Activated CD4-positive, alpha-beta T cell treated with anti-CD3 and anti-CD28 coated beads, Interleukin-2, amount 10 ng/mL, durations not matched to agents 24 days and 14 days (primary cell): ENCODE measurements around the gene ASMTL. TPM values are rescaled to one million over a fixed set of nuclear protein-coding genes. Genes with fewer than 3 reads are reported as not detected.
A peak's percentile ranks its signal among the peaks of the same experiment; 100 is the strongest.
"Not testable (repeated sequence)": the region's sequence is repeated elsewhere in the genome, so short reads cannot be mapped to it uniquely, and the experiment has no call there.

ENCODE experiments used
- DNase-seq: peaks from one replicate; pipeline ENCODE4 v3.0.0; 2022
- H3K27ac Mint-ChIP-seq: one replicate; pipeline ENCODE4 v1.8.0; 2022; ENCODE audit warnings: mild to moderate bottlenecking, mixed read lengths
- H3K27me3 Mint-ChIP-seq: one replicate; pipeline ENCODE4 v1.8.0; 2022; ENCODE audit warnings: mixed read lengths
- H3K36me3 Mint-ChIP-seq: one replicate; pipeline ENCODE4 v1.8.0; 2022; ENCODE audit warnings: low read depth, mild to moderate bottlenecking, mixed read lengths
- H3K4me1 Mint-ChIP-seq: one replicate; pipeline ENCODE4 v1.8.0; 2021; ENCODE audit warnings: mixed read lengths
- H3K4me3 Mint-ChIP-seq: one replicate; pipeline ENCODE4 v1.8.0; 2022; ENCODE audit warnings: mild to moderate bottlenecking, moderate library complexity, mixed read lengths
- H3K9me3 Mint-ChIP-seq: one replicate; pipeline ENCODE4 v1.8.0; 2021; ENCODE audit warnings: mixed read lengths
- intact Hi-C: fragments of 100-400 bp; cut with micrococcal nuclease; formaldehyde crosslinking; loops from one replicate; pipeline ENCODE4 v1.15.1; 2023
- total RNA-seq: library from RNA; stranded (reverse); gene quantifications from 2 replicates; pipeline ENCODE4 v1.2.3, GENCODE V29; 2022

The ASMTL gene
- total RNA-seq, 1 donor from 2014 or later = 44.5 TPM

DNA sequence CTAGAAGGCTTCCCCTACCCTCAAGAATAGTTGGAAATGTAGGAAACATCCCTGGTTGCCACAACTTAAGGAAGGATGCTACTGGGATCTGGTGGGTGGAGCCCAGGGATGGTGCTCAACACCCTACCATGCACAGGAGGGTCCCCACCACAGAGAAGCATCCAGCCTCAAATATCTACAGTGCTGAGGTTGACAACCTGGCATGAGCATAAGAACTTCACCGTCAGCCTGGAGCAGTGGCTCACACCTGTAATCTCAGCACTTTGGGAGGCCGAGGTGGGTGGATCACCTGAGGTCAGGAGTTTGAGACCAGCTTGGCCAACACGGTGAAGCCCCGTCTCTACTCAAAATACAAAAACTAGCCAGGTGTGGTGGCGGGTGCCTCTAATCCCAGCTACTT lies 24.0 kb upstream of the ASMTL start:
- Mint-ChIP-seq H3K9me3 (peaks cover 48% of the 10 kb centered on the region), H3K36me3 (peaks cover 80% of the 10 kb centered on the region), H3K4me3 (no peak overlapping the region), H3K4me1 (peaks cover 74% of the 10 kb centered on the region), H3K27ac (no peak overlapping the region), H3K27me3 (no peaks in the 10 kb centered on the region)
- peak; percentile 53 for DNase-seq
- intact Hi-C loops = no loop called here

DNA sequence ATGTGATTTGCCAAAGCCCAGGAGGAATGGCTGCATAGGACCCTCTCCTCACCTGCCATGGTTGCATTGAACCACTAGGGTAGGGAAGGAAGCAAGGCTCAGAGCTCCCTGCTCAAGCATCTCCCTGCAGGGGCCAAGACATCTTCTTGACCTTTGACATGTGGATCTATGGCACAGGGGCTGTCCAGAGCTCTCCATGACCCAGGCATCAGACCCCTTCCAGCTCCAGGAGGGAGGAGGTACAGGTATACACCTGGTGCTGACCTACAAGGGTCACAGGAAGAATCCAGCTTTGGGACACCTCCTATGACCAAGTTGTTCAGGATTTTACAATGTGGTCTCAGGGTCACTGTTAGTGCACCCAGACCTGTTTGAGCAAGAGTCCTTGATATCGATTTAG lies 23.2 kb upstream of the ASMTL start:
- intact Hi-C loops = no loop called here
- Mint-ChIP-seq H3K4me1 (peaks cover 71% of the 10 kb centered on the region), H3K4me3 (no peak overlapping the region), H3K36me3 (peaks cover 79% of the 10 kb centered on the region), H3K27me3 (no peaks in the 10 kb centered on the region), H3K9me3 (peaks cover 48% of the 10 kb centered on the region), H3K27ac (no peak overlapping the region)
- DNase-seq = peak; percentile 55

DNA sequence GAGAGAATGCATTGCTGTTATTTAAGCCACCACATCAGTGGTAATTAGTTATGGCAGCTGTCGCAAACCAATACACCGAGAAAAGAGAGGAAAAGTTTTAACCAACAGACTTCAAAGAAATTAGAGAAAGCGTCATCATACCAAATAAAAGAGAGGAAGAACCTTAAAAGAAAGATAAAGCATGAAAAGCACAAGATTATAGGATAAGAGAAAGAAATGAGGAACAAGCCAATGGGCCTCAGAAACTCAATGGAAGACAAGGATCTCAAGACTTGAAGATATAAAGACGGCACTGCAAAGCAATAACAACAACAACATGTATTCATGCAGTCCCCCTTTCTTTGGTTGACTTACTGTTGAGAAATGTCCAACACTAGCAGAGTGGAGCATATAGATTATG lies 22.8 kb upstream of the ASMTL start:
- no peak for DNase-seq
- peaks cover 77% of the 10 kb centered on the region for H3K36me3 Mint-ChIP-seq
- H3K27me3 Mint-ChIP-seq = no peaks in the 10 kb centered on the region
- H3K4me3 Mint-ChIP-seq = no peak overlapping the region
- H3K9me3 Mint-ChIP-seq = peaks cover 48% of the 10 kb centered on the region
- no peak overlapping the region for H3K27ac Mint-ChIP-seq
- peaks cover 70% of the 10 kb centered on the region for H3K4me1 Mint-ChIP-seq
- intact Hi-C loops = no loop called here

DNA sequence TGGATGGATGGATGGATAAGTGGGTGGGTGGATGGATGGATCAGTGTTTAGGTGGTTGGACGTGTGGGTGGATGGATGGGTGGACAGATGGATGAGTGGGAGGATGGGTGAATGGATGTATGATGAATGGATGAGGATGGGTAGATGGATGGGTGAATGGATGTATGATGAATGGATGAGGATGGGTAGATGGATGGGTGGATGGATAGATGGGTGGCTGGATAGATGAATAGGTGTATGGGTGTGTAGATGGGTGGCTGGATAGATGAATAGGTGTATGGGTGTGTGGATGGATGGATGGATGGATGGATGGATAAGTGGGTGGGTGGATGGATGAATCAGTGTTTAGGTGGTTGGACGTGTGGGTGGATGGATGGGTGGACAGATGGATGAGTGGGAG lies 21.9 kb upstream of the ASMTL start:
- H3K4me3 Mint-ChIP-seq = not testable (repeated sequence)

DNA sequence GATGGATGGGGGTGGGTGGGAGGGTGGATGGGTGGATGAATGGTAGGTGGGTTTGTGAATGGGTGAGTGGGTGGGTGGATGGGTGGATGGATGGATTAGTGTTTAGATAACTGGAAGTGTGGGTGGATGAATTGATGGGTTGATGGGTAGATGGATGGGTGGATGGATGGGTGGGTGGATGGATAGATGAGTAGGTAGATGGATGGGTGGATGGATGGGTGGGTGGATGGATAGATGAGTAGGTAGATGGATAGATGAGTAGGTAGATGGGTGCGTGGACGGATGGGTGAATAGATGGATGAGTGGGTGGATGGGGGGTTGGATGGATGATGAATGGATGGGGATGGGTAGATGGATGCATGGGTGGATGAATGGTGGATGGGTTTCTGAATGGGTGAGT lies 20.3 kb upstream of the ASMTL start:
- peak overlapping the region; percentile 44 for H3K4me3 Mint-ChIP-seq
- peaks cover 60% of the 10 kb centered on the region for H3K36me3 Mint-ChIP-seq
- intact Hi-C loops = loop anchor here (1.0 kb wide), 1 partner anchor 8 kb away; no protein-coding TSS in a partner anchor
- peak; percentile 50 for DNase-seq
- peak overlapping the region; percentile 54 for H3K27ac Mint-ChIP-seq
- peaks cover 39% of the 10 kb centered on the region for H3K9me3 Mint-ChIP-seq
- no peaks in the 10 kb centered on the region for H3K27me3 Mint-ChIP-seq
- H3K4me1 Mint-ChIP-seq = peaks cover 70% of the 10 kb centered on the region

More for the DNA sequence above, 21.9 kb upstream of the ASMTL start:
- H3K27me3 Mint-ChIP-seq, intact Hi-C loops: not testable (repeated sequence)
- Mint-ChIP-seq H3K27ac (peak overlapping the region; percentile 54), H3K9me3 (peaks cover 47% of the 10 kb centered on the region), H3K36me3 (peaks cover 71% of the 10 kb centered on the region), H3K4me1 (peaks cover 70% of the 10 kb centered on the region)
- DNase-seq = peak; percentile 47

DNA sequence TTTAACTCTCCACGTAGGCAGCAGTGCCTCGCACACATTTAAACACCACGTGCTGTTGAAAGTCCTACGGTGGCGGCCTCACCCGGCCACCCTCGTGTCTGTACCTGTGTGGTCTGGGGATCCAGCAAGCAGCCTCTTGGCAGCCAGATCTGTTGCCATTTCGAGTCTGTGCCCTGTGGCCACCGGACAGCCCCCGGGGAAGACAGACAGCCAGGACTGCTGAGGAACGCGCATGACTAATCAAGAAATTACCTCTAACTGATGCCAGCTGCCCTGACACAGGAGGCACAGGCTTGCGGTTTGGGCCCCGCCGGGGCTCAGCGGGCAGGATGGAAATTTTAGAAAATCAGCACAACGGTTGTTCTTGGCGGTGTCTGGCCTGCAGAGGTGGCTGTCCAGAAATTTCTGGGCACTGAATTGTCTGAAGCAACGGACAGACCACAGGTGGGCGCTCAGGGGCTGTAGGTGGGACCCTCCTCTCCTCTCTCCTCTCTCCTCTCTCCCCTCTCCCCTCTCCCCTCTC lies 15.6 kb upstream of the ASMTL start:
- peak; percentile 90 for DNase-seq
- Mint-ChIP-seq H3K36me3 (peaks cover 43% of the 10 kb centered on the region), H3K4me1 (peaks cover 70% of the 10 kb centered on the region), H3K27ac (peak overlapping the region; percentile 92), H3K27me3 (no peaks in the 10 kb centered on the region), H3K9me3 (peaks cover 13% of the 10 kb centered on the region), H3K4me3 (peak overlapping the region; percentile 83)
- intact Hi-C loops = loop anchor here (1.0 to 5.0 kb wide), 5 partner anchors 13 to 1244 kb away; no protein-coding TSS in a partner anchor

DNA sequence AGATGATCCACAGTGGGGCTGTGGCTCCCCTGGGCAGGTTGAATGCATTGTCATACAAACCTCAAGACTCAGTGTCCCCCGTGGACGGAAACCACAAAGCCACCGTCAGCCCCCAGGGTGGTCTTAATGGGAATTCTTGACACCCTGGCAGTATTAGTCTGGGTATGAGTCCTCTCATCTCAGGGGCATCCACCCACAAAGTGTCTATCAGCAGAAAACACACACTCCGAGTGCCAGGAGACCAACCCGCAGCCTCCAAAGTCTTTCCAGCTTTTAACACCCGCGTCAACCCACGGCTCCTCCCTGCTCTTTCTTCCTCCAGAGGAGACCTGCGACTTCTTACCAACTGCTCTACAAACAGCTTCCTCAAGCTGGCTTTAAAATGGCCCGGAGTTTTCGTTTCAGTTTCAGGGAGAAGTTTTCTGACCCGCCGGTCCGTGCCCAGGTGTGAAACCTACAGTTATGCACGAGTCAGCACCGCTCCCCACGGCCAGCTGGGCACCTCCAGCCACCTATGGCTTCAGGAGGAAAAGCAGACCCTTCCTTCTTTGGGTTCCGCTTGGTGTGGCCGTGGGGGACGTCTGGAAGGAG lies 14.4 kb upstream of the ASMTL start:
- intact Hi-C loops = loop anchor here (5.0 kb wide), 2 partner anchors 190 to 1245 kb away; no protein-coding TSS in a partner anchor
- peaks cover 33% of the 10 kb centered on the region for H3K36me3 Mint-ChIP-seq

DNA sequence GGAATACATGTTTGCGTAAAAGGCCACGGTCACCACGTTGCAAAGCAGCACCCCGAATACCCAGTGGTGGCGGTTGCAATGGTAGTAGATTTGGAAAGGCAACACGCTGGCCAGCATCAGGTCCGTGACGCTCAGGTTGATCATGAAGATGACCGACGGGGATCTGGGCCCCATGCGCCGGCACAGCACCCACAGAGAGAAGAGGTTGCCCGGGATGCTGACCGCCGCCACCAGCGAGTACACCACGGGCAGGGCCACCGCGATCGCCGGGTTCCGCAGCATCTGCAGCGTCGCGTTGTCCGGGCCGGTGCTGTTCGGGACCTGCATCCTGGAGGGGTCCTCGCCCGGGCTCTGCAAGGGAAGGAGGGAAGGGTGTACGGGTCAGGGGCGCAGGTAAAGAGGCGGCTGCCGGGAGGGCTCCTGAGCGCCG lies 13.5 kb upstream of the ASMTL start:
- H3K4me3 Mint-ChIP-seq = peak overlapping the region; percentile 83
- intact Hi-C loops = loop anchor here (5.0 kb wide), 2 partner anchors 191 to 1246 kb away; no protein-coding TSS in a partner anchor
- H3K27ac Mint-ChIP-seq = peak overlapping the region; percentile 62
- DNase-seq = peak; percentile 57
- H3K4me1 Mint-ChIP-seq = peaks cover 70% of the 10 kb centered on the region
- no peaks in the 10 kb centered on the region for H3K9me3 Mint-ChIP-seq
- no peaks in the 10 kb centered on the region for H3K27me3 Mint-ChIP-seq
- peaks cover 28% of the 10 kb centered on the region for H3K36me3 Mint-ChIP-seq

More for the DNA sequence above, 14.4 kb upstream of the ASMTL start:
- peak overlapping the region; percentile 83 for H3K4me3 Mint-ChIP-seq
- no peaks in the 10 kb centered on the region for H3K27me3 Mint-ChIP-seq
- peaks cover 3% of the 10 kb centered on the region for H3K9me3 Mint-ChIP-seq
- peaks cover 74% of the 10 kb centered on the region for H3K4me1 Mint-ChIP-seq
- H3K27ac Mint-ChIP-seq = peak overlapping the region; percentile 90
- DNase-seq = peak; percentile 90

DNA sequence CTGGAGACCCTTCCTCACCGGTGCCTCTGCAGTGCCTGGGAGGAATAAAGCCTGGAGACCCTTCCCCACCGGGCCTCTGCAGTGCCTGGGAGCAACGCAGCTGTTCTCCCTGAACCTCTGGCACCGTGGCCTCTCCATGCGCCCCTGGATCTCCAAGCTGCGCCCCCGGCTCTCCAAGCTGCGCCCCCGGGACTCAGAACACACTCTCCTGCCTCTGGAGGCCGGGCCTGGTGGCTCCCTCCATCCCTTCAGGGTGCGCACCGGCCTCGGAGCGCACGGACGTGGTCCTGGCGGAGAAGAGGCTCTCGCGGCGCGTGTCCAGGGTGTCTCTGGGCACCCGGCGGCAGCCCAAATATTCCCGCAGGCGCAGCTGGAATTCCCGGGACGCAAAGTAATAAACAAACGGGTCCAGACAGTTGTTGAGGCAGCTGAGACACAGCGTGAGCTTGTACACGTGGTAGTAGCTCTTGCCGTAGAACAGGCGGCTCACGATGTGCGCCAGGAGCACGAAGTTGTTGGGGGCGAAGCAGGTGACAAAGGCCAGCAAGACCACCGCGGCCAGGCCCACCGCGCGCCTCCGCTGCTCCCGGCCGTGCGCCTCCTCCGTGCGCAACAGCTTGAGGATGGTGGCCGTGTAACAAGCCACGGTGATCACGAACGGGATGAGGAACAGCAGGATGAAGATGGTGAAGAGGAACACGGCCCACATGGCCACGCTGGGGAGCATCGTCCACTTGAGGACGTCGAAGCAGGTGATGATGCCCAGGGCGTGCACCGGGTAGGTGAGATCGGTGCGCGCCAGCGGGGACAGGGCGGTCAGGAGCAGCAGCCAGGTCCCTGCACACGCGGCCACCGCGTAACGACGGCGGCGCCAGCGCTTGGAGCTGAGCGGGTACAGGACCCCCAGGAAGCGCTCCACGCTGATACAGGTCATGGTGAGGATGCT lies 12.8 kb upstream of the ASMTL start:
- Mint-ChIP-seq H3K4me3 (peak overlapping the region; percentile 83), H3K36me3 (peaks cover 28% of the 10 kb centered on the region), H3K4me1 (peaks cover 68% of the 10 kb centered on the region), H3K9me3 (no peaks in the 10 kb centered on the region), H3K27ac (peak overlapping the region; percentile 87), H3K27me3 (no peaks in the 10 kb centered on the region)
- DNase-seq = peak; percentile 56
- intact Hi-C loops = loop anchor here (5.0 kb wide), 2 partner anchors 192 to 1247 kb away; no protein-coding TSS in a partner anchor

DNA sequence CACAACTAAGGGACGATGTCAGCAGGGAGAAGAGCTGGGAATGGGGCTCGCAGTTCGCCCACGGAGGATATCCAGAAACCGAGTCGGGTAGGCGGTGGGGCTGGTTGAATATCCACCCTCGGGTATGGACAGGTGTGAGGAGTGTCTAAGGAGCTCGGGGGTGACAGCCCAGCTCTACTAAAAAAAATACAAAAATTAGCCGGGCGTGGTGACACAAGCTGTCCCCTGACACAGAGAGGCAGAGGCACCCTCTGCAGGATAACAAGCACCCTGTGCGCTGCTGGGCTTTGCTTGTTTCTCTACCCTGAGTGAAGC lies 12.2 kb upstream of the ASMTL start:
- Mint-ChIP-seq H3K36me3 (peaks cover 26% of the 10 kb centered on the region), H3K27ac (peak overlapping the region; percentile 87), H3K9me3 (no peaks in the 10 kb centered on the region), H3K4me1 (peaks cover 63% of the 10 kb centered on the region), H3K4me3 (peak overlapping the region; percentile 83), H3K27me3 (no peaks in the 10 kb centered on the region)
- intact Hi-C loops = loop anchor here (5.0 kb wide), 2 partner anchors 192 to 1247 kb away; no protein-coding TSS in a partner anchor
- DNase-seq = no peak

DNA sequence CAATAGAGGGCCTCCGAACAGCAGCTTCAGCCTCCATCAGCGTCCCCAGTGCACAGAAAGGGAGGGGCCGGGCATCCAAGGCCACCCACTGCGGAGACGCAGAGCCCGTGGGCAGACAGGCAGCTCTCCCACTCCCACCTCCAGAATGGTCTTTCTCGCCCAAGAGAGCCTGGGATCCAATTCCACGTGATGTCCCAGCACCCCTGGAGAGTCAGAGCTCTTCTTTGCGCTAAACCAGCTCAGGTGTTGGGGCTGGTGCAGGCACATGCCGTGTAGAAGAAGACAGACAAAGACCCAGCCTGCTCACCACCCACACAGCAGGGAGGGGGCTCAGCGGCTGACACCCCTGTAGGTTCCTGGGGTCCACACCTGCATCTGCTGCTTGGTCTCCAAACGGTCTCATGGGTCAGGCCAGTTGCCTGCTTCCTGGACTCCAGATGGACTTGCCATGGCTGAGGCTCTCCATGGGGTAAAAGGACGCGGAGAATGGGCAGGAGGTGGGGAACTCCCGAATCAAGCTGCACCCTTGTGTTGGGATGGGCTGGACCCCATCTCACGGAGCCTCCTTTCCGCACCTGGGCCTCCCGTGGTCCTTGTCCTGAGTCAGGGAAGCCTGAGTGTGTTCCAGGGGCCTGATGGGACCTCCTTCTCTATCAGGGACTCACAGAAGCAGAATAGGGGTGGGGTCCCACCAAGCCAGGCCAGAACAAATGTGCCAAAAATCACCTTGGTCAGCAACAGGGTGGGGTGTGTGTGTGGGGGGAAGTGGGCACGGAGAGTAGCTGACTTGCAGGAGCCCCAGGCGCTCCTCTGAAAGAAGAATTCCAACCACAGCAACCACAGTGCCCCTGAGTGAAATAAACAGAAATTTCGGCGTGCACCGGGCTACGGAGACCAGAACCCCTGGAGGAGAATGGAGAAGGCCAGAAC lies 11.6 kb upstream of the ASMTL start:
- intact Hi-C loops = no loop called here
- peaks cover 26% of the 10 kb centered on the region for H3K36me3 Mint-ChIP-seq
- peak overlapping the region; percentile 83 for H3K4me3 Mint-ChIP-seq

DNA sequence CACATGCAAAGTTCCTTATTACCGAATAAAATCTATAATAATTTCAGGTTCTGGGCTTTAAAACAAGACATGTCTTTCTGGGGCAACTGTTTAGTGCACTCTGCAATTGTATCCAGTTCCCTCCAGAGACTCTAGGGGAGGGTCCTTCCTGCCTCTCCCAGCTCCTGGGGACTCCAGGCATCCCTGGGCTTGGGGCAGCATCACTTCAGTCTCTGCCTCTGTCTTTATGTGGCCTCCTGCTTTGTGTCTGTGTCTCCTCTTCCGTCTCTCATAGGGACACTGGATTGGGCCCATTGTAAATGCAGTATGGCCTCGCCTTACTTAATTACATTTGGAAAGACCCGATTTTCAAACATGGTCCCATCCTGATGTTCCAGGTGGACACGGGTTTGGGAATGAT lies 10.9 kb upstream of the ASMTL start:
- Mint-ChIP-seq H3K9me3 (no peaks in the 10 kb centered on the region), H3K27me3 (no peaks in the 10 kb centered on the region), H3K4me3 (peak overlapping the region; percentile 83), H3K36me3 (peaks cover 26% of the 10 kb centered on the region), H3K27ac (peak overlapping the region; percentile 87), H3K4me1 (peaks cover 53% of the 10 kb centered on the region)
- intact Hi-C loops = loop anchor here (1.0 to 2.0 kb wide), 3 partner anchors 8 to 65 kb away; no protein-coding TSS in a partner anchor
- DNase-seq = peak; percentile 63

More for the DNA sequence above, 11.6 kb upstream of the ASMTL start:
- H3K9me3 Mint-ChIP-seq = no peaks in the 10 kb centered on the region
- H3K4me1 Mint-ChIP-seq = peaks cover 57% of the 10 kb centered on the region
- H3K27ac Mint-ChIP-seq = peak overlapping the region; percentile 87
- peak; percentile 80 for DNase-seq
- H3K27me3 Mint-ChIP-seq = no peaks in the 10 kb centered on the region
